ENCODE measurements around the gene TNK1.
"Not testable (repeated sequence)": the region's sequence is repeated elsewhere in the genome, so short reads cannot be mapped to it uniquely, and the experiment has no call there.

TNK1 gene

DNA sequence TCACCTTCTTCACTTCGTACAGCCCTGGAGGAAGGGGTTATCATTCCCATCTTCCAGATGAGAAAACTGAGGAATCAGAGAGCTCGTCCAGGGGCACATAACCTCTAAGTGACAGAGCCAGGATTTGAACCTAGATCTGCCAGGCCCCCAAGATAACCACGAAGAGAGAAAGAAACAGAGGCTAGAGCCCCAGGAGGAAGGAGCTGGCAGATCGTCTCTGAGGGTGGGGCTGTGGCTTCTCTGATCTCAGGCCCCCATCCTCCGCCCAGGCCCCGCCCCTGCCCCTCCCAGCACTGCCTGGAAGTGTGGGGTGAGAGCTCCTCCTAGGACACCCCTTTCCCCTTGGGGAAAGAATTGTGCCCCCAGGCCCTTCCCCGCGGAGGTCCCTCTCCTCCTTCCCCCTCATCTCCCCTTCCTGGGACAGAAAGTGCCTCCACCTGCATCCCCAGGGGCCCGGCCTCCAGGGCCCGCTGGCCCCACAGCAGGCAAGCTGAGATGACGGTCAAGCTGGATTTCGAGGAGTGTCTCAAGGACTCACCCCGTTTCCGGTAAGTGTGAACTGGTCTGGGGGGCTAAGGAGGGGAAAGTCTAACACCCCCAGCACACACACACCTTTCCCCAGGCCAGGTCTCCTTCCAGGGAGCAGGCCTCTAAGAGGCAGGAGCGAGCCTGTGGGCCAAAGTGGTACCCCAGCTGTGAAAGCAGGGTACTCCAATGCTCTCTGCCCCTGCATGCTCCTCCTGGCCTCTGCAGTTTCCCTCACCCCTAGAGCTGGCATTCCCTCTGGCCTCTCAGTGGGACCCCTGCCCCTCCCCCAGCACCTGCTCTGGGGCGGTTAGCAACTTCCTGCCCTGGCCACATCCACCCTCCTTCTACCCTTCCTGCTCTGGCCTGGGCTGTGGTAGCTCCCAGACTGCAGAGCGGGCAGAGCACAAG lies 44.4 kb upstream of the TNK1 start, which contains the start of gene ACAP1 (continued):
- TF ChIP-seq KLF8 (tag by site-specific recombination; IDR thresholded peaks at IDR 0.05) (peak; percentile 71; the same call in 1 of the 2 replicates), ZNF610 (tag by site-specific recombination; IDR thresholded peaks at IDR 0.05; ENCODE audit: borderline replicate concordance) (no peak), EGR2 (tag by site-specific recombination; IDR thresholded peaks at IDR 0.05; ENCODE audit: low read depth) (no peak)
- TF ChIP-seq, protein P1, sequence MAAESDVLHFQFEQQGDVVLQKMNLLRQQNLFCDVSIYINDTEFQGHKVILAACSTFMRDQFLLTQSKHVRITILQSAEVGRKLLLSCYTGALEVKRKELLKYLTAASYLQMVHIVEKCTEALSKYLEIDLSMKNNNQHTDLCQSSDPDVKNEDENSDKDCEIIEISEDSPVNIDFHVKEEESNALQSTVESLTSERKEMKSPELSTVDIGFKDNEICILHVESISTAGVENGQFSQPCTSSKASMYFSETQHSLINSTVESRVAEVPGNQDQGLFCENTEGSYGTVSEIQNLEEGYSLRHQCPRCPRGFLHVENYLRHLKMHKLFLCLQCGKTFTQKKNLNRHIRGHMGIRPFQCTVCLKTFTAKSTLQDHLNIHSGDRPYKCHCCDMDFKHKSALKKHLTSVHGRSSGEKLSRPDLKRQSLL (tag by site-specific recombination; IDR thresholded peaks at IDR 0.05) = no peak

DNA sequence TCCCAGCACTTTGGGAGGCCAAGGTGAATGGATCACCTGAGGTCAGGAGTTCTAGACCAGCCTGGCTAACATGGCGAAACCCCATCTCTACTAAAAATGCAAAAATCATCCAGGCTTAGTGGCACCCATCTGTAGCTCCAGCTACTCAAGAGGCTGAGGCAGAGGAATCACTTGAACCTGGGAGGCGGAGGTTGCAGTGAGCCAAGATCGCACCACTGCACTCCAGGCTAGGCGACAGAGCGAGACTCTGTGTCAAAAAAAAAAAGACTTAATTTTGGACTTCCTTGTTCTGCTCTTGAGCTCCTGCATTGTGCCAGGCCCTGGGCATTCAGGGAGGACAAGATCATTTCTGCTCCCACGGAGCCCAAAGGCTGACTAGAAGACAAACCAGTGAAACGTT lies 43.3 kb upstream of the TNK1 start:
- not testable (repeated sequence) for H3K9me3 ChIP-seq (ENCODE audit: control insufficient read depth, insufficient read depth, low read depth, low read length); H3K4me1 ChIP-seq (ENCODE audit: control insufficient read depth, insufficient read depth, low read length); H3K36me3 ChIP-seq (ENCODE audit: control insufficient read depth in 2 of 2, insufficient read depth in 1 of 2, low read length in 2 of 2); H3K4me3 ChIP-seq (ENCODE audit: low read depth, low read length); H3K27ac ChIP-seq (ENCODE audit: extremely low read depth, low read depth, low read length)
- ChIA-PET CTCF (interaction anchor here (0.7 to 1.8 kb wide), 4 partner anchors 8 to 653 kb away, joined by 4 to 10 read pairs (median 6); no protein-coding TSS in a partner anchor), POLR2A (interaction anchor here (0.8 kb wide), 1 partner anchor 18 kb away, joined by 3 read pairs; no protein-coding TSS in a partner anchor)

DNA sequence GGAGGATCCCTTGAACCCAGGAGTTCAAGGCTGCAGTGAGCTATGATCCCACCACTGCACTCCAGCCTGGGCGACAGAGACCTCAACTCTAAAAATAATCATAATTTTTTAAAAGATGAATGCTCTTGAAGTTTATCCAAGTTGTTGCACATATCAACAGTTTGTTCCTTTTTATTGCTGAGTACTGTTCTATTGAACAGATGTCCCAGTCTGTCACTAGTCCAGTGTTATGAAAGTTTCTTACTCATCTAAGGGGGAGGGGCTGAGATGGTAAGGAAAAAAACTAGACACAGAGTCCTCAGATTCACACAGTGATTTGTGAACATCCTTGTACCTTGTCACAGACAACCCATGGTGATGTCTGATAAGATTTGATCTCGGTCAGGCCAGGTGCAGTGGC lies 40.7 kb upstream of the TNK1 start:
- H3K4me1 ChIP-seq (ENCODE audit: control insufficient read depth, insufficient read depth, low read length) = no peaks in the 10 kb centered on the region
- CTCF ChIA-PET = interaction anchor here (0.7 kb wide), 1 partner anchor 437 kb away, joined by 3 read pairs; no protein-coding TSS in a partner anchor
- POLR2A ChIA-PET = interaction anchor here (0.6 kb wide), 1 partner anchor 11 kb away, joined by 4 read pairs; no protein-coding TSS in a partner anchor
- TF ChIP-seq SCRT2 (tag by site-specific recombination; IDR thresholded peaks at IDR 0.05) (peak; percentile 80), ZNF596 (tag by site-specific recombination; IDR thresholded peaks at IDR 0.05) (no peak)
- H3K36me3 ChIP-seq (ENCODE audit: control insufficient read depth in 2 of 2, insufficient read depth in 1 of 2, low read length in 2 of 2) = no peaks in the 10 kb centered on the region
- H3K27ac ChIP-seq (ENCODE audit: extremely low read depth, low read depth, low read length) = no peak overlapping the region
- H3K9me3 ChIP-seq (ENCODE audit: control insufficient read depth, insufficient read depth, low read depth, low read length) = no peaks in the 10 kb centered on the region
- H3K4me3 ChIP-seq (ENCODE audit: low read depth, low read length) = no peak overlapping the region

DNA sequence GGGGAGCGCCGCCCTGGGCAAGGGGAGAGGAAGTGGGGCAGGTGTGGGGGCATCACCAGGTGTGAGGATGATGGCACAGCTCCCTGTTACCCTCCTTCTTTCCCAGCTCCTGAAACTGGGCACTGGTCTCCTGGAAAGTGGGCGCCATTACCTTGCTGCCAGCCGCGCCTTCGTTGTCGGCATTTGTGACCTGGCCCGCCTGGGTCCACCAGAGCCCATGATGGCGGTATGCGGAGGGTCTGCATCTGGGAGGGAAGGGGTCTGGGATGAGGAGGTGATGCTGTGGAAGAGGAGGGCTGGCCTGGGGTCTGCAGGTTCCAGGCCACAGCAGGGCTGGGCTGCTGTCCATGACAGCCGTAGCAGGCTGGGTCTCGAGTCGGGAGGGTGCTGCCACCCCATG lies 39.0 kb upstream of the TNK1 start:
- ChIA-PET POLR2A (interaction anchor here (5.6 kb wide), 1 partner anchor 12 kb away, joined by 35 read pairs; the partner anchor contains the start of gene NEURL4), CTCF (interaction anchor here (0.7 to 5.8 kb wide), 4 partner anchors 12 to 296 kb away, joined by 3 to 29 read pairs (median 6); partner anchors contain the start of genes NEURL4 and SLC2A4)
- Histone ChIP-seq H3K36me3 (ENCODE audit: control insufficient read depth in 2 of 2, insufficient read depth in 1 of 2, low read length in 2 of 2) (no peaks in the 10 kb centered on the region), H3K9me3 (ENCODE audit: control insufficient read depth, insufficient read depth, low read depth, low read length) (no peaks in the 10 kb centered on the region), H3K27ac (ENCODE audit: extremely low read depth, low read depth, low read length) (no peak overlapping the region), H3K4me1 (ENCODE audit: control insufficient read depth, insufficient read depth, low read length) (no peaks in the 10 kb centered on the region), H3K4me3 (ENCODE audit: low read depth, low read length) (no peak overlapping the region)
- no peak for TF ChIP-seq HOXA7 (CRISPR knock-in tag; IDR thresholded peaks at IDR 0.05; ENCODE audit: borderline replicate concordance)
- TF ChIP-seq, protein P2, sequence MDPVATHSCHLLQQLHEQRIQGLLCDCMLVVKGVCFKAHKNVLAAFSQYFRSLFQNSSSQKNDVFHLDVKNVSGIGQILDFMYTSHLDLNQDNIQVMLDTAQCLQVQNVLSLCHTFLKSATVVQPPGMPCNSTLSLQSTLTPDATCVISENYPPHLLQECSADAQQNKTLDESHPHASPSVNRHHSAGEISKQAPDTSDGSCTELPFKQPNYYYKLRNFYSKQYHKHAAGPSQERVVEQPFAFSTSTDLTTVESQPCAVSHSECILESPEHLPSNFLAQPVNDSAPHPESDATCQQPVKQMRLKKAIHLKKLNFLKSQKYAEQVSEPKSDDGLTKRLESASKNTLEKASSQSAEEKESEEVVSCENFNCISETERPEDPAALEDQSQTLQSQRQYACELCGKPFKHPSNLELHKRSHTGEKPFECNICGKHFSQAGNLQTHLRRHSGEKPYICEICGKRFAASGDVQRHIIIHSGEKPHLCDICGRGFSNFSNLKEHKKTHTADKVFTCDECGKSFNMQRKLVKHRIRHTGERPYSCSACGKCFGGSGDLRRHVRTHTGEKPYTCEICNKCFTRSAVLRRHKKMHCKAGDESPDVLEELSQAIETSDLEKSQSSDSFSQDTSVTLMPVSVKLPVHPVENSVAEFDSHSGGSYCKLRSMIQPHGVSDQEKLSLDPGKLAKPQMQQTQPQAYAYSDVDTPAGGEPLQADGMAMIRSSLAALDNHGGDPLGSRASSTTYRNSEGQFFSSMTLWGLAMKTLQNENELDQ (tag by site-specific recombination; IDR thresholded peaks at IDR 0.05; ENCODE audit: low read depth) = no peak
- no peak for TF ChIP-seq ZNF24 (tag by site-specific recombination; IDR thresholded peaks at IDR 0.05)
- TF ChIP-seq GLIS2 (tag by site-specific recombination; IDR thresholded peaks at IDR 0.05) = no peak
- TF ChIP-seq, protein P3, sequence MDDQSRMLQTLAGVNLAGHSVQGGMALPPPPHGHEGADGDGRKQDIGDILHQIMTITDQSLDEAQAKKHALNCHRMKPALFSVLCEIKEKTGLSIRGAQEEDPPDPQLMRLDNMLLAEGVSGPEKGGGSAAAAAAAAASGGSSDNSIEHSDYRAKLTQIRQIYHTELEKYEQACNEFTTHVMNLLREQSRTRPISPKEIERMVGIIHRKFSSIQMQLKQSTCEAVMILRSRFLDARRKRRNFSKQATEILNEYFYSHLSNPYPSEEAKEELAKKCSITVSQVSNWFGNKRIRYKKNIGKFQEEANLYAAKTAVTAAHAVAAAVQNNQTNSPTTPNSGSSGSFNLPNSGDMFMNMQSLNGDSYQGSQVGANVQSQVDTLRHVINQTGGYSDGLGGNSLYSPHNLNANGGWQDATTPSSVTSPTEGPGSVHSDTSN (CRISPR knock-in tag; IDR thresholded peaks at IDR 0.05) = no peak
- no peak for TF ChIP-seq YY2 (tag by site-specific recombination; IDR thresholded peaks at IDR 0.05)

Measured in HEK293 (cell line).